NK-92 treated with Interleukin-12 subunit alpha and Interleukin-12 subunit beta, amount 100 ng/mL, for 24 hours (cell line): ENCODE measurements around the gene ISYNA1.

Experiments
- DNase-seq: peaks from one replicate; lab custom pipeline; 2025; lab: John Stamatoyannopoulos, UW

The ISYNA1 gene

GRCh38 chr19:18443831-18444230, 5.9 kb upstream of the ISYNA1 start:
- DNase-seq = no peak

- DNase-seq = no peak
Observed at GRCh38 chr19:18443406-18443805, 5.5 kb upstream of the ISYNA1 start.

- DNase-seq = no peak
Observed at GRCh38 chr19:18442941-18443340, 5.0 kb upstream of the ISYNA1 start.

- no peak for DNase-seq
Observed at GRCh38 chr19:18441804-18442788, 4.2 kb upstream of the ISYNA1 start.

GRCh38 chr19:18440936-18441803, 3.2 kb upstream of the ISYNA1 start:
- DNase-seq = no peak

GRCh38 chr19:18440415-18440877, 2.5 kb upstream of the ISYNA1 start:
- no peak for DNase-seq

- DNase-seq = no peak
Observed at GRCh38 chr19:18439910-18440237, 1.9 kb upstream of the ISYNA1 start.

- no peak for DNase-seq
Observed at GRCh38 chr19:18439025-18439909, 1.3 kb upstream of the ISYNA1 start.

GRCh38 chr19:18438331-18439024, 545 bp upstream of the ISYNA1 start:
- DNase-seq = no peak

GRCh38 chr19:18436671-18437490, 1.1 kb downstream of the ISYNA1 start:
- DNase-seq = no peak

GRCh38 chr19:18435842-18436670, 1.9 kb downstream of the ISYNA1 start:
- DNase-seq = no peak

- no peak for DNase-seq
Observed at GRCh38 chr19:18435178-18435841, 2.6 kb downstream of the ISYNA1 start.

GRCh38 chr19:18434411-18435175, 3.3 kb downstream of the ISYNA1 start:
- DNase-seq = no peak

GRCh38 chr19:18433735-18434398, 4.1 kb downstream of the ISYNA1 start:
- DNase-seq = no peak

GRCh38 chr19:18433015-18433691, 4.8 kb downstream of the ISYNA1 start:
- no peak for DNase-seq

- DNase-seq = no peak
Observed at GRCh38 chr19:18432275-18433014, 5.5 kb downstream of the ISYNA1 start.
